Karpas-422 (cell line): Measurements from ENCODE around the gene RAET1E. TPM values are rescaled to one million over a fixed set of nuclear protein-coding genes. Genes with fewer than 3 reads are reported as not detected.

Source experiments
- DNase-seq: peaks from one replicate; pipeline ENCODE4 v3.0.0-alpha.2; 2015
- H2AFZ ChIP-seq: fragments of 200-600 bp; sonication (generic); 2 replicates; pipeline ENCODE4 v1.6.1; 2014; ENCODE audit warnings: antibody characterized with exemption, low read length, mixed read lengths
- H3K27ac ChIP-seq: fragments of 200-600 bp; sonication (generic); 2 replicates; pipeline ENCODE4 v1.5.1; 2014; ENCODE audit warnings: mild to moderate bottlenecking, low read length, moderate library complexity
- H3K27me3 ChIP-seq: fragments of 200-600 bp; sonication (generic); 2 replicates; pipeline ENCODE4 v1.6.1; 2014; ENCODE audit warnings: low read length, mixed read lengths
- H3K36me3 ChIP-seq: fragments of 200-600 bp; sonication (generic); 2 replicates; pipeline ENCODE4 v1.6.1; 2014; ENCODE audit warnings: low read length, mixed read lengths; ENCODE audit not compliant: insufficient read depth
- H3K4me1 ChIP-seq: fragments of 200-600 bp; sonication (generic); 2 replicates; pipeline ENCODE4 v1.6.1; 2014; ENCODE audit warnings: mild to moderate bottlenecking, low read length, mixed read lengths
- H3K4me2 ChIP-seq: fragments of 200-600 bp; sonication (generic); 2 replicates; pipeline ENCODE4 v1.6.1; 2014; ENCODE audit warnings: low read length, low read depth, mild to moderate bottlenecking; ENCODE audit not compliant: poor library complexity, severe bottlenecking
- H3K4me3 ChIP-seq: fragments of 200-600 bp; sonication (generic); 2 replicates; pipeline ENCODE4 v1.5.1; 2014; ENCODE audit warnings: mild to moderate bottlenecking, antibody characterized with exemption, low read length, mixed read lengths
- H3K79me2 ChIP-seq: fragments of 200-600 bp; sonication (generic); 2 replicates; pipeline ENCODE4 v1.6.1; 2014; ENCODE audit warnings: mild to moderate bottlenecking, low read length, mixed read lengths
- H3K9ac ChIP-seq: fragments of 200-600 bp; sonication (generic); 2 replicates; pipeline ENCODE4 v1.6.0; 2014; ENCODE audit warnings: low read length
- H3K9me2 ChIP-seq: fragments of 200-600 bp; sonication (generic), shearing (Covaris generic); replicated peaks from 2 replicates; pipeline ENCODE4 v1.6.0; 2014; ENCODE audit warnings: mild to moderate bottlenecking, low read length, moderate library complexity; ENCODE audit not compliant: insufficient read depth
- H3K9me3 ChIP-seq: fragments of 300-700, 200-600 bp; sonication (generic); 2 replicates; pipeline ENCODE4 v1.6.1; 2014; ENCODE audit warnings: low read length, mixed read lengths
- H4K20me1 ChIP-seq: fragments of 200-600 bp; sonication (generic); 2 replicates; pipeline ENCODE4 v1.6.1; 2014; ENCODE audit warnings: mild to moderate bottlenecking, antibody characterized with exemption, low read length, low read depth; ENCODE audit not compliant: insufficient read depth
- total RNA-seq: library from RNA; depleted of rRNA; stranded (reverse); fragments of >200 nt; shearing (Covaris generic); gene quantifications from 2 replicates; pipeline ENCODE4 v1.2.3, GENCODE V29; 2014; ENCODE audit warnings: low replicate concordance

The RAET1E gene
- total RNA-seq, 1 experiment from 2014 or later = not detected

DNA sequence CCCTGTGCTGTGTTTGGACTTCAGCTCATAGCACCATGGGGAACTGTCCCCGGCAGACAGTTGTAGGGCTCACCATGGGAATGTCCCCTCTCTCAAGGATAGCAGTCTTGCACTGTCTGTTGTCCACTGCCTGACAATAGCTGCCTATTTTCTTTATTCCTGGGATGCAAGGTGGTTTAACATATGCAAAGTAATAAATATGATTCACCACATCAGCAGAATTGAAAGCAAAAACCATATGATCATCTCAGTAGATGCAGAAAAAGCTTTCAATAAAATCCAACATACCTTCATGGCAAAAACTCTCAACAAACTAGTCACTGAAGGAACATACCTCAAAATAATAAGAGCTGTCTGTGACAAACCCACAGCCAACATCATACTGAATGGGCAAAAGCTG is 20.3 kb downstream of the RAET1E start:
- Histone ChIP-seq H2AFZ (no peak overlapping the region), H3K79me2 (no peaks in the 10 kb centered on the region), H4K20me1 (no peaks in the 10 kb centered on the region), H3K9me2 (no peaks in the 10 kb centered on the region), H3K4me1 (no peaks in the 10 kb centered on the region), H3K27me3 (no peaks in the 10 kb centered on the region), H3K9me3 (no peaks in the 10 kb centered on the region), H3K9ac (no peak overlapping the region), H3K27ac (no peak overlapping the region), H3K4me2 (no peak overlapping the region), H3K4me3 (no peak overlapping the region), H3K36me3 (no peaks in the 10 kb centered on the region)
- DNase-seq = no peak

DNA sequence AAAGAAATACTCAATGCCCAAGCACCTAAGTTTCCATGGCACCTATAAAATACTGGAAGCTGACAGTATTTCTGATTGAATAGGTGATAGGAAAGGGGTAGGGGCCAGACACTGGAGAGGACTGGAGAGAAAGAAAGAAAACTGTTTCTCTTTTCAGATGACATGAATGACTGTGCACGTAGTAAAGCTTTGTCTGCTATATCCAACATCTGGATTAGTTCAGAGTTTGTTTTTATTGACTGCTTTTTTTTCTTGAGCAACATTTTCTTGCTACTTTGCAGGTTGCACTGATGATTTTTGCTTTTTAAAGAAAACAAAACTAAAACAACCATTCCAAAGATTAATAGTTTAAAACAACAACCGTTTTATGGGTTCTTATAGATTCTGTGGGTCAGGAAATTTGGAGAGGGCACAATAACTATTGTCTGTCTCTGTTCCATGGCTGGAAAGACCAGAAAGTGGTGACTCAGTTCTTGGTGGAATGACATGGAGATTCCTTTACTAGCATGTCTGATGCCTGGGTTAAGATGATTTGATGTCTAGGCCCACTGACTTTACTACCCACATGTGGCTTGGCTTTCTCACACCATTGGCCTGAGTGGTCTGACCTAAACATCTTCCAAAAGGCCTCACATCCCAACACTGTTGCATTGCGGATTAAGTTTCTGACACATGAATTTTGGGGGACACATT is 21.5 kb downstream of the RAET1E start:
- Histone ChIP-seq H3K4me3 (no peak overlapping the region), H3K36me3 (no peaks in the 10 kb centered on the region), H3K4me1 (no peaks in the 10 kb centered on the region), H3K79me2 (no peaks in the 10 kb centered on the region), H3K27ac (no peak overlapping the region), H3K9me3 (no peaks in the 10 kb centered on the region), H3K4me2 (no peak overlapping the region), H3K9ac (no peak overlapping the region), H3K9me2 (no peaks in the 10 kb centered on the region), H3K27me3 (no peaks in the 10 kb centered on the region), H4K20me1 (no peaks in the 10 kb centered on the region), H2AFZ (no peak overlapping the region)
- DNase-seq = peak; percentile 28

- no peak overlapping the region for H3K4me2 ChIP-seq
- H3K27me3 ChIP-seq = no peaks in the 10 kb centered on the region
- no peak overlapping the region for H3K4me3 ChIP-seq
- no peak for DNase-seq
- no peak overlapping the region for H2AFZ ChIP-seq
- H3K36me3 ChIP-seq = no peaks in the 10 kb centered on the region
- no peak overlapping the region for H3K27ac ChIP-seq
- H3K9me2 ChIP-seq = no peaks in the 10 kb centered on the region
- H3K4me1 ChIP-seq = no peaks in the 10 kb centered on the region
- no peaks in the 10 kb centered on the region for H3K9me3 ChIP-seq
- no peaks in the 10 kb centered on the region for H4K20me1 ChIP-seq
- H3K79me2 ChIP-seq = no peaks in the 10 kb centered on the region
- H3K9ac ChIP-seq = no peak overlapping the region
These were observed 25.7 kb downstream of the RAET1E start for GRCh38 chr6:149872233-149872632.

DNA sequence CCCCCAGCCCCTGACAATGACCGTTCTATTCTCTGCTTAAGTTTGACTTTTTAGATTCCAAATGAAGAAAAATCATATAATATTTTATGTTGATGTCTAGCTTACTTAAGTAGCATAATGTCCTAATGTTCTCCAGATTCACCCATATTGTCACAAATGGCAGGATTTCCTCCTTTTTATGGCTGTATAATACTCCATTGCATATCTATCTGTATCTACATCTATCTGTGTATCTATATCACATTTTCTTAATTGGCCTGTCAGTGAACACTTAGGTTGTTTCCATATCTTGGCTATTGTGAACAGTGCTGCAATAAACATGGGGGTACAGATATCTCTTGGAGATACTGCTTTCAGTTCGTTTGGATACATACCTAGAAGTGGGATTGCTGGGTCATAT is 26.7 kb downstream of the RAET1E start:
- no peaks in the 10 kb centered on the region for H3K4me1 ChIP-seq
- no peaks in the 10 kb centered on the region for H3K36me3 ChIP-seq
- H3K4me2 ChIP-seq = no peak overlapping the region
- DNase-seq = no peak
- no peak overlapping the region for H3K27ac ChIP-seq
- no peaks in the 10 kb centered on the region for H3K27me3 ChIP-seq
- no peak overlapping the region for H3K4me3 ChIP-seq
- no peak overlapping the region for H2AFZ ChIP-seq
- no peaks in the 10 kb centered on the region for H3K9me3 ChIP-seq
- H3K9ac ChIP-seq = no peak overlapping the region
- no peaks in the 10 kb centered on the region for H3K79me2 ChIP-seq
- no peaks in the 10 kb centered on the region for H4K20me1 ChIP-seq
- H3K9me2 ChIP-seq = no peaks in the 10 kb centered on the region

DNA sequence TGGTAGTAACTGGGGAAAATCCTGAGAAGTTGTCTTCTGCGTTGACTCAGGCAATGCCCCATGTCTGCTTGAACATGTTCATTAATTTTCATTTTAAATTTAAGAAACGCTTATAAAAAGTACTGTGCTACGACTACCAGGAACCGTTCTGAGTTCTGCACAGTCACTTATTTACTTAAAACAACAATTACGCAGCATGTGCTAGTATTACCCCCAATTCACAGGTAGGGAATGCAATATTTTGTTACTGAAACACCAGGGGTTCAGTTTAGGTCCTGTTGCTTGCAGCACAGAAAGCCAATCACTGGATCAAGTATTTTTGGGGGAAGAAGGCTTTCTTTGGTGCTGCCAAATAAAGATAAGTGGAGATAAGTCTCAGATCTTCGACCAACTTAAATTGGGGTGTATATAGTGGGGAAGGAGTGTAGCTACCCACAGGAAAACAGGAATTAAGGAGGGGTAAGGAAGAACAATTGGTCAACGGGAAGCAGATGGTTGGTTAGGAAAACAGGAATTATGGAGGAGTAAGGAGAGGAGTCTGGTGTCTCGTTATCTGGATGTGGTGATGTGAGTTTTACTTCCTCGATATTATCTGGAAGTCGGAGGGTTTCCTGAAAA is 28.5 kb downstream of the RAET1E start:
- Histone ChIP-seq H3K79me2 (no peaks in the 10 kb centered on the region), H3K4me2 (no peak overlapping the region), H3K27ac (no peak overlapping the region), H3K27me3 (no peaks in the 10 kb centered on the region), H2AFZ (no peak overlapping the region), H4K20me1 (no peaks in the 10 kb centered on the region), H3K9me3 (no peaks in the 10 kb centered on the region), H3K9ac (no peak overlapping the region), H3K4me1 (peaks cover 5% of the 10 kb centered on the region), H3K36me3 (no peaks in the 10 kb centered on the region), H3K4me3 (no peak overlapping the region), H3K9me2 (no peaks in the 10 kb centered on the region)
- DNase-seq = peak; percentile 14

GRCh38 chr6:149867876-149868640 is 29.9 kb downstream of the RAET1E start:
- Histone ChIP-seq H3K27ac (no peak overlapping the region), H3K9me3 (no peaks in the 10 kb centered on the region), H3K9ac (no peak overlapping the region), H3K79me2 (no peaks in the 10 kb centered on the region), H3K4me1 (peaks cover 7% of the 10 kb centered on the region), H2AFZ (no peak overlapping the region; the same call in 1 of the 2 replicates), H3K27me3 (no peaks in the 10 kb centered on the region), H3K4me3 (no peak overlapping the region), H3K4me2 (no peak overlapping the region), H3K36me3 (no peaks in the 10 kb centered on the region), H4K20me1 (no peaks in the 10 kb centered on the region), H3K9me2 (no peaks in the 10 kb centered on the region)
- DNase-seq = no peak

- no peaks in the 10 kb centered on the region for H3K9me3 ChIP-seq
- no peaks in the 10 kb centered on the region; the same call in none of the 2 replicates for H4K20me1 ChIP-seq
- peak overlapping the region; percentile 72; the same call in 1 of the 2 replicates for H2AFZ ChIP-seq
- H3K4me1 ChIP-seq = peaks cover 12% of the 10 kb centered on the region
- H3K27me3 ChIP-seq = no peaks in the 10 kb centered on the region
- no peak overlapping the region for H3K27ac ChIP-seq
- peak; percentile 78 for DNase-seq
- peak overlapping the region; percentile 78 for H3K9ac ChIP-seq
- H3K9me2 ChIP-seq = no peaks in the 10 kb centered on the region
- H3K4me3 ChIP-seq = peak overlapping the region; percentile 81
- H3K36me3 ChIP-seq = no peaks in the 10 kb centered on the region
- H3K4me2 ChIP-seq = peak overlapping the region; percentile 90
- H3K79me2 ChIP-seq = no peaks in the 10 kb centered on the region; the same call in 1 of the 2 replicates
These were observed 33.1 kb downstream of the RAET1E start for GRCh38 chr6:149864578-149865535.
